Measurements from ENCODE around the gene POLH.
"Not testable (repeated sequence)": the region's sequence is repeated elsewhere in the genome, so short reads cannot be mapped to it uniquely, and the experiment has no call there.

Gene POLH

DNA sequence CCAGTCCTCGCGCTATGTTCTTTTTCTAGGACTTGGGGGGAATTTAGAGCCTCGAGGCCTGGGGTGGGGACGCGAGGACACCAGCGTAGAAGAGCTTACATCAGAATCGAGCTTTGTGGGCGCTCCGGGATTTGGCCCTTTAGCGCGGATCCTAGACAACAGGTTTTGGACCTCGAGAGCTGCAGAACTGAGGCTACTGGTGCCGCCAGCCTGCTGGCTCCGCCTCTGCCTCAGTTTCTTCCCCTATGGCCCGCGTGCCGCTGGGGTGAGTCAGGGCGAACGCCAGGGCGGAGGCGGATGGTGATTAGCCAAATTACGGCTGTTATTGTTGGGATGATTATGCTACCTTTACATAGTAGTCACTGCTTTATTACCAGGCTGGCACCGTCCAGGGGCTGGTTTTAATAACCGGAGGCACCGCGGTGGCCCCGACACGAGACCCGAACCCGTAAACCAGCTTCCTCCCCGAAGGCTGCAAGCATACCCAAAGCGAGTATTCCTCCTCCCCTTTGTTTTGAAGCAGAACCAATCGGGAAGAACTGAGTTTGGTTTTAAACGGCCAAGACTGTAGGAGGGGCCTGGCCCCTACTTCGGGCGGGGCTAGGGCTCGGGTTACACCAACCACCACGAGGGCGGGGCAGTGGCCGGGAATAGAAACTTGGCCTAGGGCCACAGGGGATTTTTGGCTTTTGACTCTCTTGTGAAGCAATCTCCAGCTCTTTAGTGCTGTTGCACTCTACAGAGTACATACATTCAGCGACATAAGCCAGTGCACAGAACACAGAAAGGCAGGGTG, 53.7 kb downstream of the POLH start:
- peak; percentile 26 to 89 (median 76) for DNase-seq

DNA sequence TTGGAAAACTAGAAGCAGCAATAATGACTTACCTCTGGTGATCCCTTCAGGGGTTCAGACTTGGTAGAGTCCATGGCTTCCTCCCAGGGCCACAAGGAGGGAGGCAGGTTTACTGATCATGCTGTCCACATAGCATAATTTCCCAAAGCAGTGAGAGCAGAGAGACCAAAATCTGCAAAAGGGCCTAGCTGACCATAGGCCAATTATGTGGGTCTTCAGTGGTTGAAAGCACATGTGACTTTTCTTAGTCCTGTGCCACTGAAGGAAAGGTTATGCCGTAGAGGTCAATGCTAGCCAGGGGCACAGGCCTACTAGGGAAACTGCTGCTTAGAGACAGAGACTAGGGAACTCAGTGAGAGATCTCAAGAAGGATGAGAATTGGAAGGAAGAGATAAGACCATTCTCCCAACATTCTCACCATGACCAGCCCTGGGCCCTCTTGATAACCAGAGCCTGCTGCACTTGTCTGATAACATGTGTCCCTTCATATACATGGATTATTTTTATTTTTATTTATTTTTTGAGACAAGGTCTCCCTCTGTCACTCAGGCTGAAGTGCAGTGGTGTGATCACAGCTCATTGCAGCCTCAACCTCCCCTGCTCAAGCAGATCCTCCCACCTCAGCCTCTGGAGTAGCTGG, 55.1 kb downstream of the POLH start:
- DNase-seq, result no peak

DNA sequence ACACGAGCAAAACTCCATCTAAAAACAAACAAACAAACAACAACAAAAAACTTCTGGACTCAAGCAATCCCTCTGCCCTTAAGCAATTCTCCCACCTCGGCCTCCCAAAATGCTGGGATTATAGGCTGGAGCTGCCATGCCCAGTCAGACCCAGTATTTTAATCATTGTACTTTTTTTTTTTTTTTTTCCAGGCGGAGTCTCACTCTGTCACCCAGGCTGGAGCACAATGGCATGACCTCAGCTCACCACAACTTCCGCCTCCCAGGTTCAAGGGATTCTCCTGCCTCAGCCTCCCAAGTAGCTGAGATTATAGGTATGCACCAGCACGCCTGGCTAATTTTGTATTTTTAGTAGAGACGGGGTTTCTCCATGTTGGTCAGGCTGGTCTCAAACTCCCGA, 57.0 kb downstream of the POLH start:
- DNase-seq, result not testable (repeated sequence)

DNA sequence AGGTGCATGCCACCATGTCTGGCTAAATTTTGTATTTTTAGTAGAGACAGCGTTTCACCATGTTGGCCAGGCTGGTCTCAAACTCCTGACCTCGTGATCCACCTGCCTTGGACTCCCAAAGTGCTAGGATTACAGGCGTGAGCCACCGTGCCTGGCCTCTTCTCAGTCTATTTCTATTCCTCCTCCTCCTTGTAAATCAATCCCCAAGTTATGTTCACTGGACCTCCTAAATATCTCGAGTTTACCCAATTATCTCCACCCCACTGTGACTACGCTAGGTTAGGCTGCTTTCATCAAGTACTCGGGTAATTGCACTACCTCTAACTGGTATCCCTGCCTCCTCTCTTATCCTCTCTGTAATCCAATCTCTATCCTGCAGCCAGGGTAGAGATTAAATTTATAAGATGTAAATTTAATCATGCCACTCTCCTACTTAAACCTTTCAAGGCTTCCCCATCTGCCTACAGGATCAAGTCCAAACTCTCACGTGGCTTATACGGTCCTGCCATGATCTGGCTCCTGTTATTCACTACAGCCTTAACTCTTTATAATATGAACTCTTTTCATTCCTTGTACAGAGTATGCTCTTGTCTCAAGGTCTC, 58.8 kb downstream of the POLH start:
- no peak for DNase-seq

DNA sequence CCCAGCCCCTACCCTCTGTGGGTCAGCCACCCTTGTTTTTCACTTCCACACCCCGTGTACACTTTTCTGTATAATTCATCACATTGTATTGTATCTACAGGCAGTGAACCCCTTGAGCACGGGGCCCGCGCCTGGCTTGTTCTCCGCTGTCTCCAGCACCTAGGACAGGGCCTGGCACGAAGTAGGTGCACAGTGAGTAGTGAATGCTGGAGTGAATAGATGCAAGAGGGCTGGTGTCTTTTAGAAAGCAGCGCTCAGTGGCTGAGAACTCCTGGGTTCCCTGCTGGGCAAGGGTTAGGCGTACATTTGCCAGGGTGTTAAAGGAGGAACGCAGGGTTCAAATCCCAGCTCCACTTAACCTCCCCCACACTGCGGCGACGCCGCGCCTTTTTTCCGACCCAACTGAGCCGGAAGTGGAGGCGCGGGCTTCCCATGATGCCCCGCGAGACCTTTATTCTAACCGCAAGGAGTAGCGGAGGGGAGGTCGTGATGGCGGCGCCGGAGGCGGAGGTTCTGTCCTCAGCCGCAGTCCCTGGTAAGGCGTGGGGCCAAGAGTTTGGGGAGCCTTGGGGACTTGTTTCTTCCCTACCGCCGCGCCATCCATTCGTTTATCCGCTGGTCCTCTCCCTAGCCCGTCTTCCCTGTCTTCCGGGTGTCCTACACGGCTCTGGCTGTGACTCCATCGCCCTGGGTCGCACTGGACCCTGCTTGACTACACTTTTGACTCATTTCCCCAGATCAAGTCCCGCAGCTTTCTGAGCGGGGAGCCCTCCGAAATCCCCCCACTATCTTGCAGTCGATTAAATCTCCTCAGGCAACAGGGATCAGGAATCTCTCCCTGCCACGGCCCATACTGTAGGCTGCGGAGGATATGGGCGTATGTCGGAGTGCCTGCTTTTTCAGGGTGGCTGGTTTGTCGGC, 59.7 kb downstream of the POLH start, which contains the start of gene MAD2L1BP:
Gene MAD2L1BP, plus strand, starts transcription at position 454 of the 921 bp plus-strand sequence. Its CDS starts 36 bp downstream, at position 490.
- peak in 55 of 56 donors; percentile 46 to 91 (median 78) for DNase-seq

GRCh38 chr6:43636308-43636659, 60.3 kb downstream of the POLH start:
- peak in 2 of 56 donors; percentile 29 to 45 for DNase-seq

- DNase-seq, result no peak
Observed at GRCh38 chr6:43639984-43640800, 64.2 kb downstream of the POLH start.

DNA sequence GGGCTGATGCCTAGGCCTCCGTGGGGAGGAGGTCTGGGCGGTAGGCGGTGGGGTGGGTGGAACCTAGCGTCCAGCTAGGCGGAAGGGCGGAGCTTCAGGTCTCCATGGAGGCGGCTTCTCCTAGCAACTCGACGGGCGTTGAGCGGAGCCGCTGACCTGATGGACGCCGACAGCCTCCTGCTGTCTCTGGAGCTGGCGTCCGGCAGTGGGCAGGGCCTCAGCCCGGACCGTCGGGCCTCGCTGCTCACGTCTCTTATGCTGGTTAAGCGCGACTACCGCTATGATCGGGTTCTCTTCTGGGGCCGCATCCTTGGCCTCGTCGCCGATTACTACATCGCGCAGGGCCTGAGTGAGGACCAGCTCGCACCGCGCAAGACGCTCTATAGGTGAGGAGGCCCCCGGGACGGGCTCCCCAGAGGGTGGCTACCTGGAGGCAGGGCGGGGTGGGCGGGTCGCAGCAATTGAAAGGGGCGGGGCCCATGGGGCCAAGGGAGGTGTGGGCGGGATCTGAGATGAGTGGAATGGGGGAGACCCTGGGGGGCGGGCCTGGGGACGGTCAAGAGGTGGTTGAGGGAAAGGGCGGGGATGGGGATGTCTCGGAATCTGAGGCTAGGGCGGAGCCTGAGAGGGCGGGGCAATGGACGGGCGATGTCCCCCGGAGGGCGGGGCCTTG, 69.1 kb downstream of the POLH start, which contains the start of gene RSPH9:
Gene RSPH9, plus strand, starts transcription at position 97 of the 673 bp plus-strand sequence. Its CDS starts 63 bp downstream, at position 160.
- DNase-seq, result peak in 10 of 56 donors; percentile 7 to 34 (median 22)

DNA sequence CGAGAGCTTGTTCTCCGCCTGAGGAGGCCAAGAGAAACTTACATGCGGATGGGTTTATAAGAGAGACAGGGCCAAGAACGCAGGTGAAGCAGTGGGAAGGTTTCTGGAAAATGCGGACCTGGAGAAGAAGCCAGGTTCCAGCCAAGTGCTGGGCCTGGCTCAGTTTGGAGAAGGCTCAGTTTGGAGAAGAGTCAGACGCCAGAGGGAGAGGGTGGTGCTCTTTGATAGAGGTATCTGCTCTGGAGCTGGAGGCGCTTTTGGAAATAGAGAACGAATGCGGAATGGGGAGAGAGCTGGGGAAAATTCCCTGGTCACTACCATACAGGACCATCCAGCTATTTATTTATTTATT, 69.6 kb downstream of the POLH start:
- no peak for DNase-seq

GRCh38 chr6:43647613-43648012, 71.6 kb downstream of the POLH start:
- no peak for DNase-seq

GRCh38 chr6:43648248-43648647, 72.3 kb downstream of the POLH start:
- DNase-seq, result no peak

DNA sequence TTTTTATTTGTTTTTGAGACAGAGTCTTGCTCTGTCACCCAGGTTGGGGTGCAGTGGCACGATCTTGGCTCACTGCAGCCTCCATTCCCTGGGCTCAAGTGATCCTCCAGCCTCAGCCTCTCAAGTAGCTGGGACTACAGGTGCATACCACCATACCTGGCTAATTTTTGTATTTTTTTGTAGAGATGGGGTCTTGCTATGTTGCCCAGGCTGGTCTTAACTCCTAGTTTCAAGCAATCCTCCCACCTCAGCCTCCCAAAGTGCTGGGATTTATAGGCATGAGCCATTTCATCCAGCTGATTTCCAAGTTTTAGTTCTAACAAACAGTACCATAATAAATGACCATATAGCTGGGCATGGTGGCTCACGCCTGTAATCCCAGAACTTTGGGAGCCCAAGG, 76.8 kb downstream of the POLH start:
- not testable (repeated sequence) for DNase-seq

DNA sequence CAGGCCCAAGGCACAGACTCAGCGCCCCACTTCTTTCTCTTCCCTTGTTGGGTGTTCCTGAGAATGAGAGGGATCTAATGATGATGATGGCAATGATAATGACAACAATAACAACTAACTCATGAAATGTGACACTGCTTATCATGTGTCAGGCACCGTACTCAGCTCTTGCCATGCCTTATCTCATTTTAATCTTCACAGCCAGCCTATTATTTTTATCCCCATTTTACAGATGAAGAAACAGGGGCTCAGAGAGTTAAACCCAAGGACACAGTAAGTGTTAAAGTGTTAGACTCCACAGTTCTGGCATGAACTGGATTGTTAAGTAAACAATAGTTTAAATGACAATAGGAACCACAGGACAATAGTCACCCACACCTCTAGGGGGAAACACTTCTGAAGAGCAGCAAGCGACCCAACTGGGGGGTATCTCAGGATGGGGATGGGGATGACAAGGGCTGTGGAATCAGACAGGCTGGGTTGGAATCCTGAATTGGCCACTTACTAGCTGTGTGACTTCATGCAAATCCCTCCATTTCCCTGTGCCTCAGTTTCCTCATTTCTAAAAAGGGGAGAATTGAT, 81.3 kb downstream of the POLH start:
- no peak for DNase-seq

DNA sequence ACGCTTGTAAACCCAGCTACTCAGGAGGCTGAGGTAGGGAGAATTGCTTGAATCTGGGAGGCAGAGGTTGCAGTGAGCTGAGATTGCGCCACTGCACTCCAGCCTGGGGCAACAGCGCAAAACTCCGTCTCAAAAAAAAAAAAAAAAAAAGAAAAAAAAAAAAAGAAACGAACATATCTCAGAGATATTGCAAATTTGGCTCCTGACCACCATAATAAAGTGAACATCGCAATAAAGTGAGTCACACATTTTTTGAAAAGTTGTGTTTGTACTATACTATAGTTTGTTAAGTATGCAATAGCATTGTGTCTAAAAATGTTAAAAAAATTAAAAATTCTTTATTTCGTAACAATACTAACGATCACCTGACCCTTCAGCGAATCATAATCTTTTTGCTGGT, 82.2 kb downstream of the POLH start:
- DNase-seq, result no peak

DNA sequence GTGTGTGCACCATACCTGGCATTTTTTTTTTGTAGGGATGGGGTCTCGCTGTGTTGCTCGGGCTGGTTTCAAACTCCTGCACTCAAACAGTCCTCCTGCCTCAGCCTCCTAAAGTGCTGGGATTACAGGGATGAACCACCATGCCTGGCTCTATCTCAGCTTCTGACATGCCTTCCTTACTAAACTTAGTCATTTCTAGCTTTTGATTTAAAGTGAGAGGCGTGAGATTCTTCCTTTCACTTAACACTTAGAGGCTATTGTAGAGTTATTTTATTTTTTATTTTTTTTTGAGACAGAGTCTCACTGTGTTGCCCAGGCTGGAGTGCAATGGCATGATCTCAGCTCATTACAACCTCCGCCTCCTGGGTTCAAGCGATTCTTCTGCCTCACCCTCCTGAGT, 87.0 kb downstream of the POLH start:
- not testable (repeated sequence) for DNase-seq

Measured in nucleus accumbens (tissue), 56 donors.